HG02642 (cell line): ENCODE results near the gene MPV17L.
"Not testable (repeated sequence)": the region's sequence is repeated elsewhere in the genome, so short reads cannot be mapped to it uniquely, and the experiment has no call there.

ENCODE experiments used
- ATAC-seq: cut with Tn5 transposase; IDR thresholded peaks from one replicate; pipeline ENCODE4 v1.9.1; 2021; ENCODE audit warnings: mild to moderate bottlenecking; ENCODE audit not compliant: unreplicated experiment, poor library complexity

The MPV17L gene

DNA sequence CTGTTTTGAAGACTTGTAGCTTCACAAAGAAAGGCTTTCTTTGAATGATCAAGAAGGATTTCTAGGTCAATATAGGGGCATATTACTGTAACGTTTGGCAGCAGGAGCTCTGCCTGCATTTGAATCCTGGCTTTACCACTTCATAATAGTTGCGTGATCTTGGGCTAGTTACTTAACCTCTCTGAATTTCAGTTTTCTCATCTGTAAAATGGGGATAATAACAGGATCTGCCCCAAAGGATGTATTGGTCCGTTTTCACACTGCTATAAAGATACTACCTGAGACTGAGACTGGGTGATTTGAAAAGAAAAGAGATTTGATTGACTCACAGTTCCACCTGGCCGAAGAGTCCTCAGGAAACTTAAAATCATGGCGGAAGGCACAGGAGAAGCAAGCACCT is 51.3 kb downstream of the MPV17L start:
- ATAC-seq: no peak

GRCh38 chr16:15450624-15451023 is 55.1 kb downstream of the MPV17L start:
- no peak for ATAC-seq

- ATAC-seq: no peak
Measured at GRCh38 chr16:15451098-15451731, 55.7 kb downstream of the MPV17L start.

GRCh38 chr16:15452246-15452855 is 56.8 kb downstream of the MPV17L start:
- ATAC-seq: no peak

GRCh38 chr16:15453296-15453695 is 57.7 kb downstream of the MPV17L start:
- ATAC-seq: not testable (repeated sequence)

GRCh38 chr16:15454933-15455332 is 59.4 kb downstream of the MPV17L start:
- ATAC-seq: not testable (repeated sequence)

- ATAC-seq: no peak
Measured at GRCh38 chr16:15457400-15457799, 61.8 kb downstream of the MPV17L start.

DNA sequence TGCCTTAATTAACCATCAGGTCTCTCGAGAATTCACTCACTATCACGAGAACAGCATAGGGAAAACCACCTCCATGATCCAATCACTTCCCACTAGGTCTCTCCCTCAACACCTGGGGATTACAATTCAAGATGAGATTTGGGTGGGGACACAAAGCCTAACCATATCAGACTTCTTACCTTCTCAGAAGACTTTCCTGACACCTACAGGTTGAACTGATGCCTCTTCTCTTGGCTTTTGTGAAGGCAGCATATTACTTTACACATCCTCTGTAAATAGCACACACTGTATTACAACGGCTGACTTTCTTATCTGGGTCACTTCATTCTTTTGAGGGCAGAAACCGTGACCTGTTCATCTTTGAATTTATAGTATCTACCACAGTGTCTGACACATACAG is 62.4 kb downstream of the MPV17L start:
- no peak for ATAC-seq

DNA sequence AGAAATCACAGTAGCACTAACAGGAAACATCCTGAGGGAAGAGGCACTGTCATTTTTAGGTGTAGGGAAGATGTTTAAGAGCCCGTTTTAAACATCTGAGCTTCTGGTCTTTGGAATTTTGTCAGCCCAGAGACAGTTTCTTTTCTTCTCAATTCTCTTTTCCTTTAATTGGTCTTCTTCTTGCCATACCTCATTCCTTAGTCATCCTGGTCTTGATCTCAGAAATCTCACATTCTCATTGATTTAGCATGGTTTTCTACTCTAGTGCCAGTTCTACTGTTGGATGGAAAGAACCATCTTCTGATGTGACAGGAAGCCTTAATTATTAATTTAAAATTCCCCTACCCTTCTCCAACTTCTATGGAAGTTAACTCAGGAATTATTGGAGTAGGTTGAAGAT is 64.2 kb downstream of the MPV17L start:
- ATAC-seq: no peak

GRCh38 chr16:15460601-15461000 is 65.0 kb downstream of the MPV17L start:
- no peak for ATAC-seq

DNA sequence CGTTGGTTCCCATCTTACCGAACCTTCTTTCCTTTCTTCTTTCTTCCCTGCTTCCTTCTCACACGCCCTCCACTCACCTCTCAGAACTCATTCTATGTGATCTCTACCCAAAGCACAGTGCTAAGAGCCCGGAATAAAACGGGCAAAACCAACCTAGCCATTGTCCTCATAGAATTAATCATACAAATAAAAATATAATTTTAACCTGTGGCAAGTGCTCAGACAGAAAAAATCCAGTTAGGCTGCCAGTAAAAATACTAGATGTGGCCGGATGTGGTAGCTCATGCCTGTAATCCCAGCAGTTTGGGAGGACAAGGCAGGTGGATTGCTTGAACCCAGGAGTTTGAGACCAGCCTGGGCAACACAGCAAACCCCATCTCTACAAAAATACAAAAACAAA is 65.8 kb downstream of the MPV17L start:
- ATAC-seq: no peak
